HFFc6 (cell line): ENCODE data around the gene APIP. TPM values are rescaled to one million over a fixed set of nuclear protein-coding genes. Genes with fewer than 3 reads are reported as not detected.

ENCODE experiments used
- DNase-seq: peaks from one replicate; pipeline ENCODE4 v3.0.0-alpha.2; 2018
- H3K27ac Mint-ChIP-seq: 2 replicates; pipeline ENCODE4 v1.8.0; 2020; ENCODE audit warnings: mild to moderate bottlenecking, mixed read lengths
- H3K27me3 Mint-ChIP-seq: 2 replicates; pipeline ENCODE4 v1.8.0; 2021; ENCODE audit warnings: mild to moderate bottlenecking, moderate library complexity, mixed read lengths; ENCODE audit not compliant: insufficient read depth
- H3K36me3 Mint-ChIP-seq: 2 replicates; pipeline ENCODE4 v1.8.0; 2021; ENCODE audit warnings: low read depth, mixed read lengths
- H3K4me1 Mint-ChIP-seq: 2 replicates; pipeline ENCODE4 v1.8.0; 2020; ENCODE audit warnings: low read depth, mixed read lengths
- H3K4me3 Mint-ChIP-seq: 2 replicates; pipeline ENCODE4 v1.8.0; 2020; ENCODE audit warnings: mild to moderate bottlenecking, moderate library complexity, mixed read lengths
- H3K9me3 Mint-ChIP-seq: 2 replicates; pipeline ENCODE4 v1.8.0; 2020; ENCODE audit warnings: mild to moderate bottlenecking, mixed read lengths
- CTCF ChIP-seq: fragments of 200-600 bp; sonication (generic); IDR thresholded peaks from 2 replicates; pipeline ENCODE4 v1.5.0; 2021; ENCODE audit warnings: antibody characterized with exemption, mild to moderate bottlenecking
- total RNA-seq, 6 experiments: library from RNA; stranded (reverse); fragmentation: NEBNext Ultra II Directional; extraction: Animal tissue kit (Norgen Biotek cat#: 25700); gene quantifications; 2 replicates in 1 of 6; 3 replicates in 5 of 6; pipeline ENCODE4 v1.2.3, GENCODE V29; 2021

APIP gene
- total RNA-seq, 6 experiments from 2014 or later = 26.6 to 33.3 (median 29.4) TPM

GRCh38 chr11:34857463-34857862 is 58.7 kb downstream of the APIP start:
- no peak overlapping the region for H3K27ac Mint-ChIP-seq
- no peak for TF ChIP-seq CTCF
- peaks cover 30% of the 10 kb centered on the region for H3K27me3 Mint-ChIP-seq
- H3K4me1 Mint-ChIP-seq = no peaks in the 10 kb centered on the region
- DNase-seq = no peak
- H3K9me3 Mint-ChIP-seq = no peaks in the 10 kb centered on the region
- H3K36me3 Mint-ChIP-seq = no peaks in the 10 kb centered on the region
- H3K4me3 Mint-ChIP-seq = no peak overlapping the region

- H3K27ac Mint-ChIP-seq = no peak overlapping the region
- DNase-seq = no peak
- peaks cover 33% of the 10 kb centered on the region for H3K27me3 Mint-ChIP-seq
- H3K4me3 Mint-ChIP-seq = no peak overlapping the region
- H3K9me3 Mint-ChIP-seq = no peaks in the 10 kb centered on the region
- no peaks in the 10 kb centered on the region for H3K4me1 Mint-ChIP-seq
- TF ChIP-seq CTCF = no peak
- H3K36me3 Mint-ChIP-seq = no peaks in the 10 kb centered on the region
Observed at GRCh38 chr11:34856251-34856650, 59.9 kb downstream of the APIP start.

- no peaks in the 10 kb centered on the region for H3K4me1 Mint-ChIP-seq
- H3K9me3 Mint-ChIP-seq = no peaks in the 10 kb centered on the region
- no peak overlapping the region for H3K27ac Mint-ChIP-seq
- H3K4me3 Mint-ChIP-seq = no peak overlapping the region
- H3K27me3 Mint-ChIP-seq = peaks cover 31% of the 10 kb centered on the region
- no peaks in the 10 kb centered on the region for H3K36me3 Mint-ChIP-seq
- TF ChIP-seq CTCF = 0 out of 2 replicates have a peak, but pooled peaks have one; percentile 21
- DNase-seq = no peak
Observed at GRCh38 chr11:34855754-34856095, 60.5 kb downstream of the APIP start.

GRCh38 chr11:34855021-34855753 is 61.0 kb downstream of the APIP start:
- no peaks in the 10 kb centered on the region for H3K4me1 Mint-ChIP-seq
- no peak overlapping the region for H3K27ac Mint-ChIP-seq

GRCh38 chr11:34851916-34852315 is 64.3 kb downstream of the APIP start:
- H3K4me3 Mint-ChIP-seq = no peak overlapping the region
- no peaks in the 10 kb centered on the region for H3K9me3 Mint-ChIP-seq
- peaks cover 36% of the 10 kb centered on the region for H3K27me3 Mint-ChIP-seq
- H3K36me3 Mint-ChIP-seq = no peaks in the 10 kb centered on the region
- H3K27ac Mint-ChIP-seq = no peak overlapping the region
- no peaks in the 10 kb centered on the region for H3K4me1 Mint-ChIP-seq
- no peak for TF ChIP-seq CTCF
- DNase-seq = no peak

More at GRCh38 chr11:34855021-34855753, 61.0 kb downstream of the APIP start:
- no peak for DNase-seq
- Mint-ChIP-seq H3K36me3 (no peaks in the 10 kb centered on the region), H3K9me3 (no peaks in the 10 kb centered on the region), H3K27me3 (peaks cover 33% of the 10 kb centered on the region), H3K4me3 (no peak overlapping the region)
- no peak for TF ChIP-seq CTCF
